Activated naive CD8-positive, alpha-beta T cell treated with anti-CD3 and anti-CD28 coated beads for 36 hours (primary cell): ENCODE results near the gene PHC1. TPM values are rescaled to one million over a fixed set of nuclear protein-coding genes. Genes with fewer than 3 reads are reported as not detected.
A peak's percentile ranks its signal among the peaks of the same experiment; 100 is the strongest.

ENCODE experiments used
- DNase-seq: peaks from one replicate; pipeline ENCODE4 v3.0.0; 2021
- H3K27ac Mint-ChIP-seq: one replicate; pipeline ENCODE4 v1.8.0; 2022; ENCODE audit warnings: mild to moderate bottlenecking, moderate library complexity, mixed read lengths
- H3K27me3 Mint-ChIP-seq: one replicate; pipeline ENCODE4 v1.8.0; 2022; ENCODE audit warnings: mild to moderate bottlenecking, mixed read lengths
- H3K36me3 Mint-ChIP-seq: one replicate; pipeline ENCODE4 v1.8.0; 2021; ENCODE audit warnings: mild to moderate bottlenecking, mixed read lengths
- H3K4me1 Mint-ChIP-seq: one replicate; pipeline ENCODE4 v1.8.0; 2021; ENCODE audit warnings: mixed read lengths
- H3K4me3 Mint-ChIP-seq: one replicate; pipeline ENCODE4 v1.8.0; 2022; ENCODE audit warnings: mild to moderate bottlenecking, moderate library complexity, mixed read lengths
- H3K9me3 Mint-ChIP-seq: one replicate; pipeline ENCODE4 v1.8.0; 2022; ENCODE audit warnings: mixed read lengths
- total RNA-seq, 2 experiments: library from RNA; stranded (reverse); gene quantifications; one replicate each; pipeline ENCODE4 v1.2.3, GENCODE V29; 2021

The PHC1 gene
- total RNA-seq, 2 experiments from 2014 or later, result 12.9 to 16.5 TPM

GRCh38 chr12:8950702-8951478, 36.6 kb downstream of the PHC1 start:
- peaks cover 50% of the 10 kb centered on the region for H3K4me1 Mint-ChIP-seq
- H3K9me3 Mint-ChIP-seq, result peaks cover 8% of the 10 kb centered on the region
- no peaks in the 10 kb centered on the region for H3K27me3 Mint-ChIP-seq
- DNase-seq, result no peak
- peak overlapping the region; percentile 98 for H3K27ac Mint-ChIP-seq
- peak overlapping the region; percentile 100 for H3K4me3 Mint-ChIP-seq
- H3K36me3 Mint-ChIP-seq, result peaks cover 52% of the 10 kb centered on the region

- Mint-ChIP-seq H3K27ac (peak overlapping the region; percentile 91), H3K36me3 (peaks cover 54% of the 10 kb centered on the region), H3K9me3 (peaks cover 8% of the 10 kb centered on the region), H3K4me3 (peak overlapping the region; percentile 75), H3K27me3 (no peaks in the 10 kb centered on the region), H3K4me1 (peaks cover 42% of the 10 kb centered on the region)
- peak; percentile 38 for DNase-seq
Observed at GRCh38 chr12:8951744-8952143, 37.4 kb downstream of the PHC1 start.

GRCh38 chr12:8953773-8954402, 39.6 kb downstream of the PHC1 start:
- H3K27ac Mint-ChIP-seq, result peak overlapping the region; percentile 79
- peak overlapping the region; percentile 47 for H3K4me3 Mint-ChIP-seq
- peaks cover 36% of the 10 kb centered on the region for H3K4me1 Mint-ChIP-seq
- peak; percentile 46 for DNase-seq
- peaks cover 48% of the 10 kb centered on the region for H3K36me3 Mint-ChIP-seq
- no peaks in the 10 kb centered on the region for H3K27me3 Mint-ChIP-seq
- peaks cover 8% of the 10 kb centered on the region for H3K9me3 Mint-ChIP-seq

- Mint-ChIP-seq H3K4me3 (no peak overlapping the region), H3K27ac (no peak overlapping the region), H3K36me3 (peaks cover 44% of the 10 kb centered on the region), H3K4me1 (peaks cover 49% of the 10 kb centered on the region), H3K27me3 (no peaks in the 10 kb centered on the region), H3K9me3 (peaks cover 8% of the 10 kb centered on the region)
- DNase-seq, result no peak
Observed at GRCh38 chr12:8956073-8956472, 41.8 kb downstream of the PHC1 start.

GRCh38 chr12:8956772-8957171, 42.5 kb downstream of the PHC1 start:
- Mint-ChIP-seq H3K9me3 (peaks cover 8% of the 10 kb centered on the region), H3K27ac (no peak overlapping the region), H3K4me1 (peaks cover 44% of the 10 kb centered on the region), H3K36me3 (peaks cover 43% of the 10 kb centered on the region), H3K4me3 (no peak overlapping the region), H3K27me3 (no peaks in the 10 kb centered on the region)
- DNase-seq, result no peak

GRCh38 chr12:8957561-8957960, 43.3 kb downstream of the PHC1 start:
- Mint-ChIP-seq H3K27ac (no peak overlapping the region), H3K4me3 (no peak overlapping the region), H3K9me3 (peaks cover 7% of the 10 kb centered on the region), H3K4me1 (peaks cover 37% of the 10 kb centered on the region), H3K27me3 (no peaks in the 10 kb centered on the region), H3K36me3 (peaks cover 46% of the 10 kb centered on the region)
- DNase-seq, result no peak

GRCh38 chr12:8958066-8958465, 43.8 kb downstream of the PHC1 start:
- no peak for DNase-seq
- H3K27ac Mint-ChIP-seq, result no peak overlapping the region

GRCh38 chr12:8960176-8960575, 45.9 kb downstream of the PHC1 start:
- Mint-ChIP-seq H3K36me3 (peaks cover 37% of the 10 kb centered on the region), H3K27me3 (no peaks in the 10 kb centered on the region), H3K4me1 (peaks cover 17% of the 10 kb centered on the region), H3K9me3 (peaks cover 9% of the 10 kb centered on the region), H3K27ac (peak overlapping the region; percentile 11), H3K4me3 (no peak overlapping the region)
- DNase-seq, result no peak

More at GRCh38 chr12:8958066-8958465, 43.8 kb downstream of the PHC1 start:
- H3K4me1 Mint-ChIP-seq, result peaks cover 32% of the 10 kb centered on the region
- no peaks in the 10 kb centered on the region for H3K27me3 Mint-ChIP-seq
- peaks cover 40% of the 10 kb centered on the region for H3K36me3 Mint-ChIP-seq
- H3K9me3 Mint-ChIP-seq, result peaks cover 2% of the 10 kb centered on the region
- no peak overlapping the region for H3K4me3 Mint-ChIP-seq

GRCh38 chr12:8968761-8969160, 54.5 kb downstream of the PHC1 start:
- Mint-ChIP-seq H3K4me1 (peaks cover 1% of the 10 kb centered on the region), H3K27me3 (no peaks in the 10 kb centered on the region), H3K9me3 (peaks cover 26% of the 10 kb centered on the region), H3K27ac (no peak overlapping the region), H3K4me3 (no peak overlapping the region), H3K36me3 (peaks cover 21% of the 10 kb centered on the region)
- no peak for DNase-seq

GRCh38 chr12:8969861-8970411, 55.6 kb downstream of the PHC1 start:
- DNase-seq, result no peak
- H3K4me1 Mint-ChIP-seq, result peaks cover 1% of the 10 kb centered on the region
- no peak overlapping the region for H3K27ac Mint-ChIP-seq
- H3K27me3 Mint-ChIP-seq, result no peaks in the 10 kb centered on the region
- H3K4me3 Mint-ChIP-seq, result no peak overlapping the region
- H3K36me3 Mint-ChIP-seq, result peaks cover 18% of the 10 kb centered on the region
- peaks cover 21% of the 10 kb centered on the region for H3K9me3 Mint-ChIP-seq

- Mint-ChIP-seq H3K27ac (no peak overlapping the region), H3K9me3 (peaks cover 20% of the 10 kb centered on the region), H3K4me1 (peaks cover 1% of the 10 kb centered on the region), H3K36me3 (peaks cover 18% of the 10 kb centered on the region), H3K27me3 (no peaks in the 10 kb centered on the region), H3K4me3 (no peak overlapping the region)
- DNase-seq, result no peak
Observed at GRCh38 chr12:8970432-8970831, 56.1 kb downstream of the PHC1 start.

- Mint-ChIP-seq H3K27me3 (no peaks in the 10 kb centered on the region), H3K27ac (no peak overlapping the region), H3K9me3 (peaks cover 28% of the 10 kb centered on the region), H3K36me3 (peaks cover 36% of the 10 kb centered on the region), H3K4me3 (no peak overlapping the region), H3K4me1 (peaks cover 2% of the 10 kb centered on the region)
- DNase-seq, result no peak
Observed at GRCh38 chr12:8980137-8980536, 65.8 kb downstream of the PHC1 start.

GRCh38 chr12:8985213-8985754, 71.0 kb downstream of the PHC1 start:
- no peak overlapping the region for H3K27ac Mint-ChIP-seq
- peaks cover 20% of the 10 kb centered on the region for H3K36me3 Mint-ChIP-seq
- H3K4me3 Mint-ChIP-seq, result no peak overlapping the region
- DNase-seq, result no peak
- no peaks in the 10 kb centered on the region for H3K27me3 Mint-ChIP-seq
- H3K4me1 Mint-ChIP-seq, result peaks cover 44% of the 10 kb centered on the region
- peaks cover 6% of the 10 kb centered on the region for H3K9me3 Mint-ChIP-seq

- peaks cover 50% of the 10 kb centered on the region for H3K4me1 Mint-ChIP-seq
- H3K36me3 Mint-ChIP-seq, result peaks cover 15% of the 10 kb centered on the region
- DNase-seq, result no peak
- no peak overlapping the region for H3K27ac Mint-ChIP-seq
- no peak overlapping the region for H3K4me3 Mint-ChIP-seq
- H3K27me3 Mint-ChIP-seq, result no peaks in the 10 kb centered on the region
- H3K9me3 Mint-ChIP-seq, result peaks cover 2% of the 10 kb centered on the region
Observed at GRCh38 chr12:8987163-8987562, 72.9 kb downstream of the PHC1 start.

- Mint-ChIP-seq H3K27ac (peak overlapping the region; percentile 10), H3K4me3 (no peak overlapping the region), H3K4me1 (peaks cover 52% of the 10 kb centered on the region), H3K9me3 (peaks cover 2% of the 10 kb centered on the region), H3K27me3 (no peaks in the 10 kb centered on the region), H3K36me3 (peaks cover 15% of the 10 kb centered on the region)
- DNase-seq, result no peak
Observed at GRCh38 chr12:8987685-8988084, 73.4 kb downstream of the PHC1 start.
